Caco-2 (cell line): Measurements from ENCODE around the gene SLC16A6. TPM values are rescaled to one million over a fixed set of nuclear protein-coding genes. Genes with fewer than 3 reads are reported as not detected.
A peak's percentile ranks its signal among the peaks of the same experiment; 100 is the strongest.

Experiments
- BruUV-seq: library from RNA; stranded (reverse); fragments of 400-500 nt; replicated peaks from 2 replicates; lab custom pipeline; 2021; lab: Mats Ljungman, UMichigan
- CTCF ChIA-PET: fragments of 300-600 bp; sonication (Branson Sonifier 250); formaldehyde crosslinking; loops from one replicate; lab custom pipeline; 2022; ENCODE audit warnings: antibody characterized with exemption; lab: Charles Lee
- POLR2A ChIA-PET: fragments of 300-600 bp; sonication (Branson Sonifier 250); formaldehyde crosslinking; loops from one replicate; lab custom pipeline; 2022; ENCODE audit warnings: antibody characterized with exemption; lab: Charles Lee
- DNase-seq, 2 experiments: peaks; one replicate each; pipeline versions ENCODE4 v3.0.0 to v3.0.0-alpha.2; 2020 to 2022
- H3K27me3 ChIP-seq: replicated peaks from 2 replicates; pipeline ENCODE4 v1.6.0; 2011; ENCODE audit warnings: low read length; ENCODE audit not compliant: control insufficient read depth, insufficient read depth
- H3K36me3 ChIP-seq: 2 replicates; pipeline ENCODE4 v1.5.1; 2011; ENCODE audit warnings: low read length; ENCODE audit not compliant: control insufficient read depth, insufficient read depth
- H3K4me1 ChIP-seq: fragments of 250-450 bp; sonication (Bioruptor Pico); 2 replicates; pipeline ENCODE4 v1.5.1; 2020; ENCODE audit warnings: mild to moderate bottlenecking
- H3K4me3 ChIP-seq: 2 replicates; pipeline ENCODE4 v1.5.1; 2011; ENCODE audit warnings: low read depth, mild to moderate bottlenecking, control low read depth, low read length
- H3K9me3 ChIP-seq: fragments of 250-450 bp; sonication (Bioruptor Pico); 2 replicates; pipeline ENCODE4 v1.5.1; 2020; ENCODE audit warnings: mild to moderate bottlenecking, moderate library complexity
- H3K27ac Mint-ChIP-seq: one replicate; pipeline ENCODE4 v1.8.0; 2022; ENCODE audit warnings: mixed read lengths; ENCODE audit not compliant: unreplicated experiment
- H3K27me3 Mint-ChIP-seq: one replicate; pipeline ENCODE4 v1.8.0; 2022; ENCODE audit warnings: mixed read lengths; ENCODE audit not compliant: insufficient read depth, unreplicated experiment
- H3K36me3 Mint-ChIP-seq: one replicate; pipeline ENCODE4 v1.8.0; 2022; ENCODE audit warnings: mild to moderate bottlenecking, mixed read lengths; ENCODE audit not compliant: insufficient read depth, unreplicated experiment
- H3K4me1 Mint-ChIP-seq: one replicate; pipeline ENCODE4 v1.8.0; 2022; ENCODE audit warnings: low read depth, mixed read lengths; ENCODE audit not compliant: unreplicated experiment
- H3K4me3 Mint-ChIP-seq: one replicate; pipeline ENCODE4 v1.8.0; 2022; ENCODE audit warnings: mild to moderate bottlenecking, moderate library complexity, mixed read lengths; ENCODE audit not compliant: unreplicated experiment
- H3K9me3 Mint-ChIP-seq: one replicate; pipeline ENCODE4 v1.8.0; 2022; ENCODE audit warnings: mixed read lengths; ENCODE audit not compliant: unreplicated experiment
- intact Hi-C: fragments of 100-400 bp; cut with micrococcal nuclease; formaldehyde crosslinking; loops from one replicate; pipeline ENCODE4 v1.10.0; 2022; ENCODE audit not compliant: unreplicated experiment
- total RNA-seq: library from RNA; stranded (reverse); gene quantifications from 2 replicates; pipeline ENCODE4 v1.2.3, GENCODE V29; 2022
- TF ChIP-seq, protein P1 (sequence below), 2 experiments: fragments of 200-600 bp in 1 of 2; IDR thresholded peaks; 1 replicate in 1 of 2; 2 replicates in 1 of 2; pipeline versions ENCODE4 v1.5.1 to v1.8.0; 2011 to 2022; ENCODE audit warnings: antibody characterized with exemption in 1 of 2, control low read depth in 1 of 2, inconsistent platforms in 1 of 2, low read depth in 1 of 2, low read length in 1 of 2, mild to moderate bottlenecking in 1 of 2, moderate library complexity in 1 of 2; ENCODE audit not compliant: insufficient read depth in 1 of 2, severe bottlenecking in 1 of 2, unreplicated experiment in 1 of 2

Gene SLC16A6
- total RNA-seq, 1 experiment from 2014 or later, result 1.0 TPM

DNA sequence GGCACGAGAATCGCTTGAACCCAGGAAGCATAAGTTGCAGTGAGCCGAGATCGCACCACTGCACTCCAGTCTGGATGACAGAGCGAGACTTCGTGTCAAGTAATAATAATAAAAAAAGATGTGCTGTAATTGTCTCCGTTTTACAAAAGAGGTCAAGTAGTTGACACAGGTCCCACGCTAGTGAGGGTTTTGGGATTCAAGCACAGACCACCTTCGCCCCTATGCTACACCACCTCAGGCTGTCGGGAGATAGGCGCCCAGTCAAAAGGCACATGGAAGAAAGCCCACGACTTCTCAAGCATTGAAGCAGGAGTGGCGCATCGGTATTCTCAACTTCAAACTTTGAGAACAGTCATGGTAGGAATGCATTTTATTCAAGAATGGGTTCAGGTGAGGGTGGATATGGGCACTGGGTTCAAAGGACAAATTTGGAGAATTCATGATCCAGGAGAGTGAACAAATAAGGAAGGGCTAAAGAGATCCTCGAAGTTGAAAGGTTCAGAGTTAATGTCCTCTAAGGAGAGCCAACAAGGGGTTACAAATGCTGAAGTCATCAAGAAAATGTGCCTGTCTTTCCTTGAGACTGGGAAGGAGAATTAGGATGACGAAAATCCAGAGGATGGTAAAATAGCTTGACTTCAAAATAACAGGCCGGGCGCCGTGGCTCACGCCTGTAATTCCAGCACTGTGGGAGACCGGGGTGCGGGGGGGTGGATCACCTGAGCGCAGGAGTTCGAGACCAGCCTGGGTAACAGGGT, 44.5 kb downstream of the SLC16A6 start:
- Histone ChIP-seq H3K27me3 (no peaks in the 10 kb centered on the region), H3K36me3 (no peaks in the 10 kb centered on the region), H3K4me1 (peaks cover 6% of the 10 kb centered on the region), H3K4me3 (no peak overlapping the region), H3K9me3 (no peaks in the 10 kb centered on the region)
- TF ChIP-seq, protein P1, sequence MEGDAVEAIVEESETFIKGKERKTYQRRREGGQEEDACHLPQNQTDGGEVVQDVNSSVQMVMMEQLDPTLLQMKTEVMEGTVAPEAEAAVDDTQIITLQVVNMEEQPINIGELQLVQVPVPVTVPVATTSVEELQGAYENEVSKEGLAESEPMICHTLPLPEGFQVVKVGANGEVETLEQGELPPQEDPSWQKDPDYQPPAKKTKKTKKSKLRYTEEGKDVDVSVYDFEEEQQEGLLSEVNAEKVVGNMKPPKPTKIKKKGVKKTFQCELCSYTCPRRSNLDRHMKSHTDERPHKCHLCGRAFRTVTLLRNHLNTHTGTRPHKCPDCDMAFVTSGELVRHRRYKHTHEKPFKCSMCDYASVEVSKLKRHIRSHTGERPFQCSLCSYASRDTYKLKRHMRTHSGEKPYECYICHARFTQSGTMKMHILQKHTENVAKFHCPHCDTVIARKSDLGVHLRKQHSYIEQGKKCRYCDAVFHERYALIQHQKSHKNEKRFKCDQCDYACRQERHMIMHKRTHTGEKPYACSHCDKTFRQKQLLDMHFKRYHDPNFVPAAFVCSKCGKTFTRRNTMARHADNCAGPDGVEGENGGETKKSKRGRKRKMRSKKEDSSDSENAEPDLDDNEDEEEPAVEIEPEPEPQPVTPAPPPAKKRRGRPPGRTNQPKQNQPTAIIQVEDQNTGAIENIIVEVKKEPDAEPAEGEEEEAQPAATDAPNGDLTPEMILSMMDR (IDR thresholded peaks at IDR 0.05; ENCODE audit: insufficient read depth in 1 of 2, low read depth in 1 of 2, low read length in 1 of 2, severe bottlenecking in 1 of 2, unreplicated experiment in 1 of 2), result no peak
- Mint-ChIP-seq H3K4me3 (peak overlapping the region; percentile 97), H3K4me1 (peaks cover 7% of the 10 kb centered on the region), H3K9me3 (no peaks in the 10 kb centered on the region), H3K27ac (peak overlapping the region; percentile 81), H3K36me3 (peaks cover 13% of the 10 kb centered on the region), H3K27me3 (peaks cover 15% of the 10 kb centered on the region)
- ChIA-PET POLR2A (interaction anchor here (0.7 to 1.4 kb wide), 3 partner anchors 12 to 80 kb away, joined by 3 read pairs; no protein-coding TSS in a partner anchor), CTCF (interaction anchor here (1.2 to 1.4 kb wide), 2 partner anchors 41 to 152 kb away, joined by 4 to 11 read pairs; no protein-coding TSS in a partner anchor)
- intact Hi-C loops, result loop anchor here (5.0 kb wide), 2 partner anchors 74 to 191 kb away; no protein-coding TSS in a partner anchor
- TSS peak; percentile 84 for BruUV-seq
- DNase-seq, result no peak

DNA sequence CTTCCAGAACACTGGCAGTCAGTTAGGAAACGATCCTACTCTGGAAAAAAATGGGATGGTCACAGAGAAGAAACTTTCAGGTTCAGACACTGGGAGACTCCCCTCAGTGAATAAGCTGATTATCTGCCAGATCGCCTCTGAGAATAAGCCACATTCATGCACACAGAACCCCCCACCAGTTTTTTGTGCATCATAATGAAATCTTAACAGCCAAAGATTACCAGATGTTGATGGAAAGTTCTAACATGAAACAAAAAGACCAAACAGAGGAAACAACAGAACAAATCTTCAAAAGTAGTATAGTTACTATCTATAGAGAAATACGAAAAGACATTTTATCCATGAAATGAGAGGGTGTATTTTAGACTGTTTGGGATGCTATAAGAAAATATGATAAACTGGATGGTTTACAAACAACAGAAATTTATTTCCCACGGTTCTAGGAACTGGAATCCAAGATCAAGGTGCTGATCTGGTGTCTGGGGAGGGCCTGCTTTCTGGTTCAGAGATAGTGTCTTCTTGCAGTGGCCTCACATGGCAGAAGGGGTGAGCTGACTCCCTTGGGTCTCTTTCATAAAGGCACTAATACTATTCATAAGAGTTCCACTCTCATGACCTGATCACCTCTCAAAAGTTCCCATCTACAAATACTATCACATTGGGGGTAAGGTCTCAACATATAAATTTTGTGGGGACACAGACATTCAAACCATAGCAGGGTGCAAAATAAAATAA, 51.1 kb downstream of the SLC16A6 start:
- no peaks in the 10 kb centered on the region for H3K9me3 Mint-ChIP-seq
- intact Hi-C loops, result no loop called here
- peaks cover 18% of the 10 kb centered on the region for H3K27me3 Mint-ChIP-seq
- no peaks in the 10 kb centered on the region for H3K36me3 Mint-ChIP-seq
- no TSS peak for BruUV-seq
- no peaks in the 10 kb centered on the region for H3K9me3 ChIP-seq
- no peak for DNase-seq
- H3K36me3 ChIP-seq, result no peaks in the 10 kb centered on the region
- ChIA-PET POLR2A (no interaction called here), CTCF (no interaction called here)
- no peaks in the 10 kb centered on the region for H3K4me1 Mint-ChIP-seq
- no peak overlapping the region for H3K4me3 ChIP-seq
- H3K27me3 ChIP-seq, result no peaks in the 10 kb centered on the region
- no peaks in the 10 kb centered on the region for H3K4me1 ChIP-seq
- H3K4me3 Mint-ChIP-seq, result no peak overlapping the region
- TF ChIP-seq, protein P1 (IDR thresholded peaks at IDR 0.05; ENCODE audit: insufficient read depth in 1 of 2, low read depth in 1 of 2, low read length in 1 of 2, severe bottlenecking in 1 of 2, unreplicated experiment in 1 of 2), result no peak
- H3K27ac Mint-ChIP-seq, result no peak overlapping the region

DNA sequence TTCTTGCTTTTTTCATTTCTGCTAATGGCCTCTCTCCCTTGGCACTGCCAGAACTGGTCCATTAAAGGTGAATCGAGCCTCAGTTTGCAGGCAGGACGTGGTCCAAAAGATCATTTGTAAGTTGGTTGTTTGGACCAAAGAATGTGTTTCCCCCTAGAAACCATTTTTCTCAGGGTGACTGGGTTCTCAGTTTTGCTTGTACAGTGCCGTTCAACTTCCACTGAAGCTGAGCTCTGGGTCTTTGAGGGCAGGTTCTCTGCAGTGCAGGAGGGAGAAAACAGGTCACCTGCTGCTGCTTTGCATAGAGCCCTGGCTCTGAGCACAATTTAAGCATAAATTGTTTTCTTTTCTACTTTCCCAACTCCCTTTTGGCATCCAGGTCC, 52.1 kb downstream of the SLC16A6 start:
- BruUV-seq, result no TSS peak
- intact Hi-C loops, result no loop called here
- Histone ChIP-seq H3K4me1 (no peaks in the 10 kb centered on the region), H3K9me3 (no peaks in the 10 kb centered on the region), H3K36me3 (no peaks in the 10 kb centered on the region), H3K4me3 (no peak overlapping the region), H3K27me3 (no peaks in the 10 kb centered on the region)
- TF ChIP-seq, protein P1 (IDR thresholded peaks at IDR 0.05; ENCODE audit: insufficient read depth in 1 of 2, low read depth in 1 of 2, low read length in 1 of 2, severe bottlenecking in 1 of 2, unreplicated experiment in 1 of 2), result no peak
- Mint-ChIP-seq H3K9me3 (no peaks in the 10 kb centered on the region), H3K4me3 (no peak overlapping the region), H3K36me3 (no peaks in the 10 kb centered on the region), H3K27ac (no peak overlapping the region), H3K4me1 (no peaks in the 10 kb centered on the region), H3K27me3 (peaks cover 14% of the 10 kb centered on the region)
- POLR2A ChIA-PET, result no interaction called here
- CTCF ChIA-PET, result no interaction called here
- DNase-seq, result no peak
